Measurements from ENCODE around the gene CRELD1. TPM values are rescaled to one million over a fixed set of nuclear protein-coding genes. Genes with fewer than 3 reads are reported as not detected.
"Not testable (repeated sequence)": the region's sequence is repeated elsewhere in the genome, so short reads cannot be mapped to it uniquely, and the experiment has no call there.

Gene CRELD1
- total and polyA plus RNA-seq, 4 donors, result 36.1 to 88.5 (median 66.0) TPM

GRCh38 chr3:9893739-9894138, 39.9 kb upstream of the CRELD1 start:
- DNase-seq (ENCODE audit: low read depth in 4 of 6, low spot score in 6 of 6), result no peak
- Histone ChIP-seq H3K27me3 (ENCODE audit: control insufficient read depth, insufficient read depth, low read length) (no peaks in the 10 kb centered on the region), H3K4me1 (ENCODE audit: control insufficient read depth, insufficient read depth, low read length) (peaks cover 14% of the 10 kb centered on the region), H3K36me3 (ENCODE audit: control insufficient read depth, insufficient read depth, low read length) (peaks cover 8% of the 10 kb centered on the region), H3K9me3 (ENCODE audit: control insufficient read depth, insufficient read depth, low read length) (no peaks in the 10 kb centered on the region), H3K27ac (ENCODE audit: low read depth, low read length) (no peak overlapping the region), H3K4me3 (ENCODE audit: low read depth, low read length) (no peak overlapping the region)
- no CpG with 5 or more reads among the region's 1 CpG for WGBS (ENCODE audit: insufficient coverage)

- not testable (repeated sequence) for H3K27ac ChIP-seq (ENCODE audit: low read depth, low read length); H3K27me3 ChIP-seq (ENCODE audit: control insufficient read depth, insufficient read depth, low read length); H3K36me3 ChIP-seq (ENCODE audit: control insufficient read depth, insufficient read depth, low read length); H3K9me3 ChIP-seq (ENCODE audit: control insufficient read depth, insufficient read depth, low read length); H3K4me3 ChIP-seq (ENCODE audit: low read depth, low read length); H3K4me1 ChIP-seq (ENCODE audit: control insufficient read depth, insufficient read depth, low read length); DNase-seq (ENCODE audit: low read depth in 4 of 6, low spot score in 6 of 6)
- 93% methylated on average over 3 of the region's 3 CpGs for WGBS (ENCODE audit: insufficient coverage)
These were observed 37.9 kb upstream of the CRELD1 start for GRCh38 chr3:9895715-9896114.

GRCh38 chr3:9896755-9897407, 36.8 kb upstream of the CRELD1 start:
- not testable (repeated sequence) for H3K4me3 ChIP-seq (ENCODE audit: low read depth, low read length); H3K27me3 ChIP-seq (ENCODE audit: control insufficient read depth, insufficient read depth, low read length); H3K9me3 ChIP-seq (ENCODE audit: control insufficient read depth, insufficient read depth, low read length); H3K36me3 ChIP-seq (ENCODE audit: control insufficient read depth, insufficient read depth, low read length); DNase-seq (ENCODE audit: low read depth in 4 of 6, low spot score in 6 of 6); H3K27ac ChIP-seq (ENCODE audit: low read depth, low read length); H3K4me1 ChIP-seq (ENCODE audit: control insufficient read depth, insufficient read depth, low read length)
- WGBS (ENCODE audit: insufficient coverage), result 94% methylated on average over 8 of the region's 10 CpGs

GRCh38 chr3:9897408-9898372, 35.9 kb upstream of the CRELD1 start:
- H3K4me3 ChIP-seq (ENCODE audit: low read depth, low read length), result no peak overlapping the region
- H3K9me3 ChIP-seq (ENCODE audit: control insufficient read depth, insufficient read depth, low read length), result no peaks in the 10 kb centered on the region
- peaks cover 3% of the 10 kb centered on the region for H3K4me1 ChIP-seq (ENCODE audit: control insufficient read depth, insufficient read depth, low read length)
- no peak overlapping the region for H3K27ac ChIP-seq (ENCODE audit: low read depth, low read length)
- no peaks in the 10 kb centered on the region for H3K27me3 ChIP-seq (ENCODE audit: control insufficient read depth, insufficient read depth, low read length)
- DNase-seq (ENCODE audit: low read depth in 4 of 6, low spot score in 6 of 6), result peak in 1 of 6 donors; percentile 40
- 83% methylated on average over 3 of the region's 4 CpGs for WGBS (ENCODE audit: insufficient coverage)
- peaks cover 6% of the 10 kb centered on the region for H3K36me3 ChIP-seq (ENCODE audit: control insufficient read depth, insufficient read depth, low read length)

GRCh38 chr3:9898467-9899241, 35.0 kb upstream of the CRELD1 start:
- no peak for DNase-seq (ENCODE audit: low read depth in 4 of 6, low spot score in 6 of 6)
- peaks cover 7% of the 10 kb centered on the region for H3K4me1 ChIP-seq (ENCODE audit: control insufficient read depth, insufficient read depth, low read length)
- 74% methylated on average over 5 of the region's 8 CpGs for WGBS (ENCODE audit: insufficient coverage)
- no peak overlapping the region for H3K4me3 ChIP-seq (ENCODE audit: low read depth, low read length)
- H3K27me3 ChIP-seq (ENCODE audit: control insufficient read depth, insufficient read depth, low read length), result no peaks in the 10 kb centered on the region
- H3K27ac ChIP-seq (ENCODE audit: low read depth, low read length), result no peak overlapping the region
- no peaks in the 10 kb centered on the region for H3K36me3 ChIP-seq (ENCODE audit: control insufficient read depth, insufficient read depth, low read length)
- no peaks in the 10 kb centered on the region for H3K9me3 ChIP-seq (ENCODE audit: control insufficient read depth, insufficient read depth, low read length)

- WGBS (ENCODE audit: insufficient coverage), result 74% methylated on average over 3 of the region's 3 CpGs
- no peak for DNase-seq (ENCODE audit: low read depth in 4 of 6, low spot score in 6 of 6)
- Histone ChIP-seq H3K4me1 (ENCODE audit: control insufficient read depth, insufficient read depth, low read length) (peaks cover 7% of the 10 kb centered on the region), H3K4me3 (ENCODE audit: low read depth, low read length) (no peak overlapping the region), H3K27me3 (ENCODE audit: control insufficient read depth, insufficient read depth, low read length) (no peaks in the 10 kb centered on the region), H3K27ac (ENCODE audit: low read depth, low read length) (no peak overlapping the region), H3K9me3 (ENCODE audit: control insufficient read depth, insufficient read depth, low read length) (no peaks in the 10 kb centered on the region), H3K36me3 (ENCODE audit: control insufficient read depth, insufficient read depth, low read length) (no peaks in the 10 kb centered on the region)
These were observed 34.3 kb upstream of the CRELD1 start for GRCh38 chr3:9899289-9899791.

GRCh38 chr3:9900965-9901415, 32.6 kb upstream of the CRELD1 start:
- H3K4me3 ChIP-seq (ENCODE audit: low read depth, low read length); H3K9me3 ChIP-seq (ENCODE audit: control insufficient read depth, insufficient read depth, low read length); H3K27ac ChIP-seq (ENCODE audit: low read depth, low read length); DNase-seq (ENCODE audit: low read depth in 4 of 6, low spot score in 6 of 6); H3K36me3 ChIP-seq (ENCODE audit: control insufficient read depth, insufficient read depth, low read length); H3K27me3 ChIP-seq (ENCODE audit: control insufficient read depth, insufficient read depth, low read length); H3K4me1 ChIP-seq (ENCODE audit: control insufficient read depth, insufficient read depth, low read length): not testable (repeated sequence)
- WGBS (ENCODE audit: insufficient coverage), result 100% methylated on average over 5 of the region's 6 CpGs

- WGBS (ENCODE audit: insufficient coverage), result 93% methylated on average over 5 of the region's 5 CpGs
- Histone ChIP-seq H3K4me1 (ENCODE audit: control insufficient read depth, insufficient read depth, low read length) (peaks cover 7% of the 10 kb centered on the region), H3K27ac (ENCODE audit: low read depth, low read length) (no peak overlapping the region), H3K9me3 (ENCODE audit: control insufficient read depth, insufficient read depth, low read length) (no peaks in the 10 kb centered on the region), H3K4me3 (ENCODE audit: low read depth, low read length) (no peak overlapping the region), H3K27me3 (ENCODE audit: control insufficient read depth, insufficient read depth, low read length) (no peaks in the 10 kb centered on the region), H3K36me3 (ENCODE audit: control insufficient read depth, insufficient read depth, low read length) (no peaks in the 10 kb centered on the region)
- no peak for DNase-seq (ENCODE audit: low read depth in 4 of 6, low spot score in 6 of 6)
These were observed 31.7 kb upstream of the CRELD1 start for GRCh38 chr3:9901967-9902366.
